GM21423 (cell line): ENCODE measurements around the gene CTSE.
"Not testable (repeated sequence)": the region's sequence is repeated elsewhere in the genome, so short reads cannot be mapped to it uniquely, and the experiment has no call there.

Experiments
- ATAC-seq: cut with Tn5 transposase; IDR thresholded peaks from one replicate; pipeline ENCODE4 v1.9.1; 2021; ENCODE audit warnings: mild to moderate bottlenecking, moderate library complexity; ENCODE audit not compliant: unreplicated experiment

Gene CTSE

GRCh38 chr1:206023695-206024094 is at the start of gene CTSE:
TSS of gene CTSE (minus strand) at chr1:206023895. CDS start at chr1:206023791, 104 bp downstream.
- ATAC-seq, result no peak

- no peak for ATAC-seq
Observed at GRCh38 chr1:206070627-206071304, 47.1 kb upstream of the CTSE start.

- no peak for ATAC-seq
Observed at GRCh38 chr1:206068314-206068713, 44.6 kb upstream of the CTSE start.

- no peak for ATAC-seq
Observed at GRCh38 chr1:206067486-206068227, 44.0 kb upstream of the CTSE start.

- peak; percentile 75 for ATAC-seq
Observed at GRCh38 chr1:206066479-206067171, 42.9 kb upstream of the CTSE start.

GRCh38 chr1:206065547-206066145 is 42.0 kb upstream of the CTSE start:
- ATAC-seq, result no peak

GRCh38 chr1:206064501-206064900 is 40.8 kb upstream of the CTSE start:
- not testable (repeated sequence) for ATAC-seq

GRCh38 chr1:206064001-206064400 is 40.3 kb upstream of the CTSE start:
- ATAC-seq, result not testable (repeated sequence)

GRCh38 chr1:206062464-206062863 is 38.8 kb upstream of the CTSE start:
- ATAC-seq, result no peak

- no peak for ATAC-seq
Observed at GRCh38 chr1:206060844-206061243, 37.1 kb upstream of the CTSE start.

GRCh38 chr1:206059355-206059915 is 35.7 kb upstream of the CTSE start:
- ATAC-seq, result no peak

- no peak for ATAC-seq
Observed at GRCh38 chr1:206058927-206059292, 35.2 kb upstream of the CTSE start.

- not testable (repeated sequence) for ATAC-seq
Observed at GRCh38 chr1:206058289-206058926, 34.7 kb upstream of the CTSE start.

GRCh38 chr1:206055639-206056323 is 32.1 kb upstream of the CTSE start:
- ATAC-seq, result not testable (repeated sequence)

GRCh38 chr1:206055069-206055625 is 31.5 kb upstream of the CTSE start:
- ATAC-seq, result not testable (repeated sequence)

GRCh38 chr1:206053616-206054015 is 29.9 kb upstream of the CTSE start:
- not testable (repeated sequence) for ATAC-seq

GRCh38 chr1:206052919-206053610 is 29.4 kb upstream of the CTSE start, which contains the start of gene RHEX:
TSS of gene RHEX (plus strand) at chr1:206053173. CDS start at chr1:206097829, 44,656 bp downstream.
- ATAC-seq, result not testable (repeated sequence)

- ATAC-seq, result not testable (repeated sequence)
Observed at GRCh38 chr1:206052231-206052865, 28.7 kb upstream of the CTSE start.
